Caco-2 (cell line): ENCODE data around the gene B4GALT4. TPM values are rescaled to one million over a fixed set of nuclear protein-coding genes. Genes with fewer than 3 reads are reported as not detected.

ENCODE experiments used
- BruUV-seq: library from RNA; stranded (reverse); fragments of 400-500 nt; replicated peaks from 2 replicates; lab custom pipeline; 2021; lab: Mats Ljungman, UMichigan
- CTCF ChIA-PET: fragments of 300-600 bp; sonication (Branson Sonifier 250); formaldehyde crosslinking; loops from one replicate; lab custom pipeline; 2022; ENCODE audit warnings: antibody characterized with exemption; lab: Charles Lee
- POLR2A ChIA-PET: fragments of 300-600 bp; sonication (Branson Sonifier 250); formaldehyde crosslinking; loops from one replicate; lab custom pipeline; 2022; ENCODE audit warnings: antibody characterized with exemption; lab: Charles Lee
- DNase-seq, 2 experiments: peaks; one replicate each; pipeline versions ENCODE4 v3.0.0 to v3.0.0-alpha.2; 2020 to 2022
- H3K27me3 ChIP-seq: replicated peaks from 2 replicates; pipeline ENCODE4 v1.6.0; 2011; ENCODE audit warnings: low read length; ENCODE audit not compliant: control insufficient read depth, insufficient read depth
- H3K36me3 ChIP-seq: 2 replicates; pipeline ENCODE4 v1.5.1; 2011; ENCODE audit warnings: low read length; ENCODE audit not compliant: control insufficient read depth, insufficient read depth
- H3K4me1 ChIP-seq: fragments of 250-450 bp; sonication (Bioruptor Pico); 2 replicates; pipeline ENCODE4 v1.5.1; 2020; ENCODE audit warnings: mild to moderate bottlenecking
- H3K4me3 ChIP-seq: 2 replicates; pipeline ENCODE4 v1.5.1; 2011; ENCODE audit warnings: low read depth, mild to moderate bottlenecking, control low read depth, low read length
- H3K9me3 ChIP-seq: fragments of 250-450 bp; sonication (Bioruptor Pico); 2 replicates; pipeline ENCODE4 v1.5.1; 2020; ENCODE audit warnings: mild to moderate bottlenecking, moderate library complexity
- H3K27ac Mint-ChIP-seq: one replicate; pipeline ENCODE4 v1.8.0; 2022; ENCODE audit warnings: mixed read lengths; ENCODE audit not compliant: unreplicated experiment
- H3K27me3 Mint-ChIP-seq: one replicate; pipeline ENCODE4 v1.8.0; 2022; ENCODE audit warnings: mixed read lengths; ENCODE audit not compliant: insufficient read depth, unreplicated experiment
- H3K36me3 Mint-ChIP-seq: one replicate; pipeline ENCODE4 v1.8.0; 2022; ENCODE audit warnings: mild to moderate bottlenecking, mixed read lengths; ENCODE audit not compliant: insufficient read depth, unreplicated experiment
- H3K4me1 Mint-ChIP-seq: one replicate; pipeline ENCODE4 v1.8.0; 2022; ENCODE audit warnings: low read depth, mixed read lengths; ENCODE audit not compliant: unreplicated experiment
- H3K4me3 Mint-ChIP-seq: one replicate; pipeline ENCODE4 v1.8.0; 2022; ENCODE audit warnings: mild to moderate bottlenecking, moderate library complexity, mixed read lengths; ENCODE audit not compliant: unreplicated experiment
- H3K9me3 Mint-ChIP-seq: one replicate; pipeline ENCODE4 v1.8.0; 2022; ENCODE audit warnings: mixed read lengths; ENCODE audit not compliant: unreplicated experiment
- intact Hi-C: fragments of 100-400 bp; cut with micrococcal nuclease; formaldehyde crosslinking; loops from one replicate; pipeline ENCODE4 v1.10.0; 2022; ENCODE audit not compliant: unreplicated experiment
- total RNA-seq: library from RNA; stranded (reverse); gene quantifications from 2 replicates; pipeline ENCODE4 v1.2.3, GENCODE V29; 2022
- TF ChIP-seq, protein P1 (sequence below), 2 experiments: fragments of 200-600 bp in 1 of 2; IDR thresholded peaks; 1 replicate in 1 of 2; 2 replicates in 1 of 2; pipeline versions ENCODE4 v1.5.1 to v1.8.0; 2011 to 2022; ENCODE audit warnings: antibody characterized with exemption in 1 of 2, control low read depth in 1 of 2, inconsistent platforms in 1 of 2, low read depth in 1 of 2, low read length in 1 of 2, mild to moderate bottlenecking in 1 of 2, moderate library complexity in 1 of 2; ENCODE audit not compliant: insufficient read depth in 1 of 2, severe bottlenecking in 1 of 2, unreplicated experiment in 1 of 2

B4GALT4 gene
- total RNA-seq, 1 experiment from 2014 or later: 59.7 TPM

DNA sequence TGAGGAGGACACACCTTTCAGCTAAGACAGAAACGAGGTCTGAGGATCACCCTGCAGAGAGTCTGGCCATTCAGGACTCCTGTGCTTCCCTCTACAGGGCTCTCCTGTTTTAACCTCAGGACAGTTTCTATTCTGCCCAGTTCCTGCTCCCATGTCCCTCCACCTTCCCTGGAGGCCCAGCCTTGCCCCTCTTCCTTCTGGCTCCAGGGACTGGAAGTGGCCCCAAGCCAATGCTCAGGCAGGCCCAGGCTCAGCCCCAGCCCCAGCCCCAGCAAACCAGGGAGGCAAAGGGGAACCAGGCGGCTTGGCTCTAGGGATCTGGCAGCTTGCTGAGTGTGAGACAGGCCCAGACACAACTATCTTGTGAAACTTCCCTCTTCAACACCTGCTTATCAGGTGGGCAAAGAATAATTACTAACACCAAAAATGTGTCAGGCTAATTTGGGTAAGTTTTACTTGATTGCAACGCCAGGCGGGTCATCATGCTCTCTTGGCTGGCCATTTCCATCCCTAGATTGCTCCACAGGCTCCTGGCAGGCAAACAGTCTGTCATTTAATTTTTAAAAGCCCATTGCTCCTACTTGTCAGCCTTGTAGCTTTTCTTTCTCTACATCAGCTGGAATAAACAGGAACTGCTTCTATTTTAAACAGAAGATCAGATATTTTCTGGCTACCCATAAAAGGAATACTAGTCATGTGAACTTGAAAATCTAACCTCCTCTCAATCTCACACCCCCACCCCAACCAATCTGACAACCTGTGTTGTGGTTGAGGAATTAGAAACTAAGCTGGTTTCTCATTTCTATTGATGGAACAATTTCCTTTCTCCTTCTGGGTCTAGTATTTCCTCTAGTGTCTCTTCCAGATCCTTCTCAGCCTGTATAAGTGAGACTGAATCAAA, 33.8 kb downstream of the B4GALT4 start:
- TF ChIP-seq, protein P1, sequence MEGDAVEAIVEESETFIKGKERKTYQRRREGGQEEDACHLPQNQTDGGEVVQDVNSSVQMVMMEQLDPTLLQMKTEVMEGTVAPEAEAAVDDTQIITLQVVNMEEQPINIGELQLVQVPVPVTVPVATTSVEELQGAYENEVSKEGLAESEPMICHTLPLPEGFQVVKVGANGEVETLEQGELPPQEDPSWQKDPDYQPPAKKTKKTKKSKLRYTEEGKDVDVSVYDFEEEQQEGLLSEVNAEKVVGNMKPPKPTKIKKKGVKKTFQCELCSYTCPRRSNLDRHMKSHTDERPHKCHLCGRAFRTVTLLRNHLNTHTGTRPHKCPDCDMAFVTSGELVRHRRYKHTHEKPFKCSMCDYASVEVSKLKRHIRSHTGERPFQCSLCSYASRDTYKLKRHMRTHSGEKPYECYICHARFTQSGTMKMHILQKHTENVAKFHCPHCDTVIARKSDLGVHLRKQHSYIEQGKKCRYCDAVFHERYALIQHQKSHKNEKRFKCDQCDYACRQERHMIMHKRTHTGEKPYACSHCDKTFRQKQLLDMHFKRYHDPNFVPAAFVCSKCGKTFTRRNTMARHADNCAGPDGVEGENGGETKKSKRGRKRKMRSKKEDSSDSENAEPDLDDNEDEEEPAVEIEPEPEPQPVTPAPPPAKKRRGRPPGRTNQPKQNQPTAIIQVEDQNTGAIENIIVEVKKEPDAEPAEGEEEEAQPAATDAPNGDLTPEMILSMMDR (IDR thresholded peaks at IDR 0.05; ENCODE audit: insufficient read depth in 1 of 2, low read depth in 1 of 2, low read length in 1 of 2, severe bottlenecking in 1 of 2, unreplicated experiment in 1 of 2): no peak
- no peak overlapping the region for H3K4me3 ChIP-seq
- peak in 1 of 2 experiments; percentile 10 for DNase-seq
- Mint-ChIP-seq H3K4me3 (no peak overlapping the region), H3K4me1 (peaks cover 15% of the 10 kb centered on the region), H3K9me3 (no peaks in the 10 kb centered on the region), H3K27me3 (no peaks in the 10 kb centered on the region), H3K36me3 (peaks cover 66% of the 10 kb centered on the region), H3K27ac (no peak overlapping the region)
- BruUV-seq: no TSS peak
- no peaks in the 10 kb centered on the region; the same call in 1 of the 2 replicates for H3K27me3 ChIP-seq
- POLR2A ChIA-PET: interaction anchor here (0.5 kb wide), 1 partner anchor 199 kb away, joined by 3 read pairs; no protein-coding TSS in a partner anchor
- CTCF ChIA-PET: no interaction called here
- H3K4me1 ChIP-seq: peaks cover 29% of the 10 kb centered on the region
- no peaks in the 10 kb centered on the region for H3K9me3 ChIP-seq
- 0 out of 2 replicates have a peak, but pooled peaks cover 2% of the 10 kb centered on the region for H3K36me3 ChIP-seq
- intact Hi-C loops: loop anchor here (1.0 kb wide), 1 partner anchor 62 kb away; no protein-coding TSS in a partner anchor

DNA sequence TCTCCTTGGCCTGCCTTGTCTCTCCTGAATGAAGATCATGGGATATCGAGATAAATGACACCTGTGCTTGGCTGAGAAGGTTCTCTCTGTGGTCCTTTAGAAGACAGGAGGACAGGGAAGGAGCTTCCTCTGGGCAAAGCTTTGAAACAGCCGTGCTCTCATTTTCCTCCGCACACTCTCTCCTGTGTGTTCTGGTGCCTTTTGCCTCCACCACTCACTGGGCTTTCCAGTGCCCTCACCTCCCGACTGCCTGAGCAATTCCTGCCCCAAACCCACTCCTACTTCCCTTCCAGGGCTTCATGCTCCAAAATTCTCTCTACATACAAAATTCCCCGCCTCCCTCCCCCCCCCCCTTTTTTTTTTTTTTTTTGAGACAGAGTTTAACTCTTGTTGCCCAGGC, 35.0 kb downstream of the B4GALT4 start:
- intact Hi-C loops: loop anchor here (1.0 kb wide), 1 partner anchor 60 kb away; no protein-coding TSS in a partner anchor
- POLR2A ChIA-PET: no interaction called here
- peaks cover 57% of the 10 kb centered on the region for H3K36me3 Mint-ChIP-seq

DNA sequence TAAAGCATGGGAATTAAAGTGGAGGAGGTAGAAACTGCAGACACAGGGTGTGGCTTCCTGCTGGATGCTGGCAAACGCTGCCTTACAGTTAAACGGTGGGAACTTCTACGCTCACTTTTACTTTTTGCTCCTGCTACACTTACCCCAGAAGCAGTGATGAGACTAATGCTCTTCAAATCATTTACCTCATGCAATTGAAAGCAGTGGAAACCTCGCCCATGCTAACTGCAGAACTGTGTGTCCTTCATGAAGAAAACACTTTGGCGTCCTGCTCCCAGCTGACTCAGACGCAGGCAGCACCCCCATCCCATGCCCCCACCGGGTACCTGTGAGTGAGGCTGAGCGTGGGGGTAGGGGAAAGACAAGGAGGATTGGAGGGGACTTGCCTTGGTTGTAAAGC, 35.5 kb downstream of the B4GALT4 start:
- ChIA-PET CTCF (no interaction called here), POLR2A (no interaction called here)
- BruUV-seq: no TSS peak
- H3K4me3 ChIP-seq: no peak overlapping the region
- no peak overlapping the region for H3K27ac Mint-ChIP-seq
- intact Hi-C loops: no loop called here
- no peaks in the 10 kb centered on the region for H3K4me1 Mint-ChIP-seq
- no peaks in the 10 kb centered on the region for H3K9me3 ChIP-seq
- H3K27me3 ChIP-seq: no peaks in the 10 kb centered on the region; the same call in 1 of the 2 replicates
- no peak for DNase-seq
- H3K36me3 ChIP-seq: 0 out of 2 replicates have a peak, but pooled peaks cover 2% of the 10 kb centered on the region
- H3K36me3 Mint-ChIP-seq: peaks cover 52% of the 10 kb centered on the region
- peaks cover 13% of the 10 kb centered on the region for H3K4me1 ChIP-seq
- H3K4me3 Mint-ChIP-seq: no peak overlapping the region
- TF ChIP-seq, protein P1 (IDR thresholded peaks at IDR 0.05; ENCODE audit: insufficient read depth in 1 of 2, low read depth in 1 of 2, low read length in 1 of 2, severe bottlenecking in 1 of 2, unreplicated experiment in 1 of 2): no peak
- no peaks in the 10 kb centered on the region for H3K9me3 Mint-ChIP-seq
- H3K27me3 Mint-ChIP-seq: no peaks in the 10 kb centered on the region

More for the DNA sequence above, 35.0 kb downstream of the B4GALT4 start:
- Histone ChIP-seq H3K4me1 (peaks cover 18% of the 10 kb centered on the region), H3K9me3 (no peaks in the 10 kb centered on the region), H3K27me3 (no peaks in the 10 kb centered on the region; the same call in 1 of the 2 replicates), H3K4me3 (no peak overlapping the region), H3K36me3 (0 out of 2 replicates have a peak, but pooled peaks cover 2% of the 10 kb centered on the region)
- CTCF ChIA-PET: no interaction called here
- BruUV-seq: no TSS peak
- no peak for DNase-seq
- Mint-ChIP-seq H3K9me3 (no peaks in the 10 kb centered on the region), H3K4me1 (peaks cover 3% of the 10 kb centered on the region), H3K4me3 (peak overlapping the region; percentile 18), H3K27ac (no peak overlapping the region), H3K27me3 (no peaks in the 10 kb centered on the region)
- TF ChIP-seq, protein P1 (IDR thresholded peaks at IDR 0.05; ENCODE audit: insufficient read depth in 1 of 2, low read depth in 1 of 2, low read length in 1 of 2, severe bottlenecking in 1 of 2, unreplicated experiment in 1 of 2): no peak
